GM23338 (cell line): ENCODE results near the gene FTL. TPM values are rescaled to one million over a fixed set of nuclear protein-coding genes. Genes with fewer than 3 reads are reported as not detected.
A peak's percentile ranks its signal among the peaks of the same experiment; 100 is the strongest.

Experiments used
- ATAC-seq: fragments of 200-7000 bp; cut with Tn5 transposase; 3 replicates; pipeline ENCODE4 v1.9.1; 2020
- DNase-seq: peaks from one replicate; pipeline ENCODE4 v3.0.0-alpha.2; 2015; ENCODE audit warnings: low spot score
- H2AFZ ChIP-seq: fragments of 200-600 bp; sonication (generic); 2 replicates; pipeline ENCODE4 v1.8.0; 2016; ENCODE audit warnings: antibody characterized with exemption, mild to moderate bottlenecking, moderate library complexity
- H3F3A ChIP-seq: fragments of 200-600 bp; sonication (generic); replicated peaks from 2 replicates; pipeline ENCODE4 v1.8.0; 2017; ENCODE audit warnings: antibody characterized with exemption, mixed run types, low read depth
- H3K27ac ChIP-seq: fragments of 200-600 bp; sonication (generic); 2 replicates; pipeline ENCODE4 v1.6.1; 2016; ENCODE audit warnings: low read depth
- H3K27me3 ChIP-seq: fragments of 200-600 bp; sonication (generic); 2 replicates; pipeline ENCODE4 v1.8.0; 2016; ENCODE audit warnings: mild to moderate bottlenecking, mixed run types, moderate library complexity; ENCODE audit not compliant: insufficient read depth
- H3K36me3 ChIP-seq: fragments of 200-600 bp; sonication (generic); 2 replicates; pipeline ENCODE4 v1.8.0; 2016; ENCODE audit warnings: mild to moderate bottlenecking; ENCODE audit not compliant: insufficient read depth
- H3K4me1 ChIP-seq: fragments of 200-600 bp; sonication (generic); 2 replicates; pipeline ENCODE4 v1.8.0; 2016; ENCODE audit warnings: mild to moderate bottlenecking, moderate library complexity; ENCODE audit not compliant: insufficient read depth
- H3K4me2 ChIP-seq: fragments of 200-600 bp; sonication (generic); 2 replicates; pipeline ENCODE4 v1.7.1; 2017; ENCODE audit warnings: mixed run types
- H3K4me3 ChIP-seq: fragments of 200-600 bp; sonication (generic); 2 replicates; pipeline ENCODE4 v1.6.1; 2016; ENCODE audit warnings: mixed run types
- H3K79me2 ChIP-seq: fragments of 200-600 bp; sonication (generic); replicated peaks from 2 replicates; pipeline ENCODE4 v1.8.0; 2017; ENCODE audit warnings: mild to moderate bottlenecking; ENCODE audit not compliant: insufficient read depth
- H3K9me2 ChIP-seq: fragments of 200-600 bp; sonication (generic); 2 replicates; pipeline ENCODE4 v1.8.0; 2017; ENCODE audit not compliant: insufficient read depth
- H4K20me1 ChIP-seq: fragments of 200-600 bp; sonication (generic); replicated peaks from 2 replicates; pipeline ENCODE4 v1.8.0; 2017; ENCODE audit warnings: mild to moderate bottlenecking; ENCODE audit not compliant: insufficient read depth
- H3K27ac Mint-ChIP-seq: 2 replicates; pipeline ENCODE4 v1.8.0; 2020; ENCODE audit warnings: inconsistent platforms, mild to moderate bottlenecking, moderate library complexity, mixed read lengths
- H3K27me3 Mint-ChIP-seq: 3 replicates; pipeline ENCODE4 v1.8.0; 2022; ENCODE audit warnings: low read depth, mild to moderate bottlenecking, moderate library complexity, mixed read lengths, inconsistent platforms; ENCODE audit not compliant: insufficient read depth, poor library complexity
- H3K36me3 Mint-ChIP-seq: 3 replicates; pipeline ENCODE4 v1.8.0; 2021; ENCODE audit warnings: low read depth, mild to moderate bottlenecking, inconsistent platforms, moderate library complexity, mixed read lengths
- H3K4me1 Mint-ChIP-seq: 3 replicates; pipeline ENCODE4 v1.8.0; 2020; ENCODE audit warnings: mild to moderate bottlenecking, inconsistent platforms, mixed read lengths
- H3K4me3 Mint-ChIP-seq: 3 replicates; pipeline ENCODE4 v1.8.0; 2021; ENCODE audit warnings: moderate library complexity, mild to moderate bottlenecking, inconsistent platforms, mixed read lengths
- H3K9me3 Mint-ChIP-seq: 3 replicates; pipeline ENCODE4 v1.8.0; 2020; ENCODE audit warnings: moderate library complexity, mild to moderate bottlenecking, inconsistent platforms, mixed read lengths
- CREB1 ChIP-seq: fragments of 250-450 bp; sonication (Bioruptor Pico); IDR thresholded peaks from 2 replicates; pipeline ENCODE4 v1.5.0; 2020; ENCODE audit warnings: low read depth, mild to moderate bottlenecking, moderate library complexity
- EZH2 ChIP-seq: fragments of 200-600 bp; sonication (generic); IDR thresholded peaks from one replicate; pipeline ENCODE4 v1.8.0; 2017; ENCODE audit warnings: antibody characterized with exemption, mild to moderate bottlenecking, low read depth; ENCODE audit not compliant: unreplicated experiment
- JUNB ChIP-seq: IDR thresholded peaks from one replicate; pipeline ENCODE4 v1.6.1; 2016; ENCODE audit warnings: antibody characterized with exemption; ENCODE audit not compliant: unreplicated experiment
- NANOG ChIP-seq: IDR thresholded peaks from 2 replicates; pipeline ENCODE4 v1.6.1; 2016; ENCODE audit warnings: antibody characterized with exemption, borderline replicate concordance
- POLR2AphosphoS5 ChIP-seq: IDR thresholded peaks from 2 replicates; pipeline ENCODE4 v1.6.1; 2016; ENCODE audit warnings: antibody characterized with exemption, low read depth
- STAT1 ChIP-seq: IDR thresholded peaks from one replicate; pipeline ENCODE4 v1.6.1; 2016; ENCODE audit warnings: antibody characterized with exemption; ENCODE audit not compliant: unreplicated experiment
- ZNF114 ChIP-seq: fragments of 250-450 bp; sonication (Bioruptor Pico); IDR thresholded peaks from 2 replicates; pipeline ENCODE4 v1.5.0; 2020; ENCODE audit warnings: mild to moderate bottlenecking, moderate library complexity
- ZNF331 ChIP-seq: fragments of 250-450 bp; sonication (Bioruptor Pico); IDR thresholded peaks from 2 replicates; pipeline ENCODE4 v1.5.0; 2020; ENCODE audit warnings: low read depth, mild to moderate bottlenecking, moderate library complexity
- polyA plus RNA-seq: library from polyadenylated mRNA; unstranded; fragments of >200 nt; fragmentation: Nextera tagmentation; extraction: Ambion mirVana; gene quantifications from 2 replicates; pipeline ENCODE4 v1.2.1, GENCODE V29; 2016
- total RNA-seq: library from RNA; depleted of rRNA; stranded (reverse); fragments of >200 nt; shearing (Covaris generic); gene quantifications from 2 replicates; pipeline ENCODE4 v1.2.3, GENCODE V29; 2014
- TF ChIP-seq, protein P1 (sequence below): IDR thresholded peaks from 2 replicates; pipeline ENCODE4 v1.6.1; 2016; ENCODE audit warnings: antibody characterized with exemption
- TF ChIP-seq, protein P2 (sequence below), 2 experiments: fragments of 200-600 bp in 1 of 2; sonication (generic) in 1 of 2; conservative IDR thresholded peaks; 2 replicates each; pipeline versions ENCODE4 v1.5.1 to v1.6.1; 2016 to 2017; ENCODE audit warnings: antibody characterized with exemption in 2 of 2, low read depth in 2 of 2, mild to moderate bottlenecking in 2 of 2, moderate library complexity in 1 of 2

The FTL gene
- total and polyA plus RNA-seq, 2 experiments from 2014 or later: 2,064 to 5,436 TPM

DNA sequence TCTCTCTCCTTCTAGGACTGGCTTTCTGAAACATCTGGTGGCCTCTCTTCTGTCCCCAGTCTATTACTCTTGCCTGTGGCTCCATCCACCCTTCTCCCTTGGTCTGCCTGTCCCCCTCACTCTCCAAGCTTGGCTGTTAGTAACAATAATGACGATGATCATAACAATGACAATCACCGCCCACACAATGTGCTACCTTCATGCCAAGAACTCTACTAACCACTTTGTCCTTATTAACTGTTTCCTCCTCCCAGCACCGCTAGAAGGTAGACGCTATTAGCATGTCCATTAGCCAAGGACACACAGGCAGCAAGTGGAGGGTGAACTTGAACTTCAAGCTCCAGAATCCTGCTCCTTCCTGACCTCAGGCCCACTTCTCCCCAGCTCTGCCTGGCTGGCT lies 25.3 kb downstream of the FTL start:
- no peak overlapping the region for H3K27ac ChIP-seq
- no peak overlapping the region; the same call in 2 of the 3 replicates for H3K4me3 Mint-ChIP-seq
- H3K4me3 ChIP-seq: no peak overlapping the region
- H3K36me3 Mint-ChIP-seq: peaks cover 42% of the 10 kb centered on the region
- H3K27ac Mint-ChIP-seq: no peak overlapping the region
- H3K27me3 Mint-ChIP-seq: peaks cover 14% of the 10 kb centered on the region
- peaks cover 31% of the 10 kb centered on the region for H3K79me2 ChIP-seq
- DNase-seq: no peak
- no peak overlapping the region for H3K4me2 ChIP-seq
- H3K4me1 Mint-ChIP-seq: peaks cover 24% of the 10 kb centered on the region
- peaks cover 6% of the 10 kb centered on the region for H4K20me1 ChIP-seq
- H3K27me3 ChIP-seq: no peaks in the 10 kb centered on the region
- peaks cover 13% of the 10 kb centered on the region; the same call in 1 of the 2 replicates for H3K4me1 ChIP-seq
- H3K9me2 ChIP-seq: no peaks in the 10 kb centered on the region
- TF ChIP-seq, protein P1, sequence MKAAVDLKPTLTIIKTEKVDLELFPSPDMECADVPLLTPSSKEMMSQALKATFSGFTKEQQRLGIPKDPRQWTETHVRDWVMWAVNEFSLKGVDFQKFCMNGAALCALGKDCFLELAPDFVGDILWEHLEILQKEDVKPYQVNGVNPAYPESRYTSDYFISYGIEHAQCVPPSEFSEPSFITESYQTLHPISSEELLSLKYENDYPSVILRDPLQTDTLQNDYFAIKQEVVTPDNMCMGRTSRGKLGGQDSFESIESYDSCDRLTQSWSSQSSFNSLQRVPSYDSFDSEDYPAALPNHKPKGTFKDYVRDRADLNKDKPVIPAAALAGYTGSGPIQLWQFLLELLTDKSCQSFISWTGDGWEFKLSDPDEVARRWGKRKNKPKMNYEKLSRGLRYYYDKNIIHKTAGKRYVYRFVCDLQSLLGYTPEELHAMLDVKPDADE: no peak
- no peak for TF ChIP-seq JUNB
- no peak for TF ChIP-seq ZNF331 (CRISPR knock-in tag)
- TF ChIP-seq, protein P2, sequence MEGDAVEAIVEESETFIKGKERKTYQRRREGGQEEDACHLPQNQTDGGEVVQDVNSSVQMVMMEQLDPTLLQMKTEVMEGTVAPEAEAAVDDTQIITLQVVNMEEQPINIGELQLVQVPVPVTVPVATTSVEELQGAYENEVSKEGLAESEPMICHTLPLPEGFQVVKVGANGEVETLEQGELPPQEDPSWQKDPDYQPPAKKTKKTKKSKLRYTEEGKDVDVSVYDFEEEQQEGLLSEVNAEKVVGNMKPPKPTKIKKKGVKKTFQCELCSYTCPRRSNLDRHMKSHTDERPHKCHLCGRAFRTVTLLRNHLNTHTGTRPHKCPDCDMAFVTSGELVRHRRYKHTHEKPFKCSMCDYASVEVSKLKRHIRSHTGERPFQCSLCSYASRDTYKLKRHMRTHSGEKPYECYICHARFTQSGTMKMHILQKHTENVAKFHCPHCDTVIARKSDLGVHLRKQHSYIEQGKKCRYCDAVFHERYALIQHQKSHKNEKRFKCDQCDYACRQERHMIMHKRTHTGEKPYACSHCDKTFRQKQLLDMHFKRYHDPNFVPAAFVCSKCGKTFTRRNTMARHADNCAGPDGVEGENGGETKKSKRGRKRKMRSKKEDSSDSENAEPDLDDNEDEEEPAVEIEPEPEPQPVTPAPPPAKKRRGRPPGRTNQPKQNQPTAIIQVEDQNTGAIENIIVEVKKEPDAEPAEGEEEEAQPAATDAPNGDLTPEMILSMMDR (conservative IDR thresholded peaks at IDR 0.05; ENCODE audit: low read depth in 2 of 2): no peak
- TF ChIP-seq EZH2: no peak
- no peak for TF ChIP-seq STAT1
- TF ChIP-seq ZNF114 (CRISPR knock-in tag): no peak
- no peak for TF ChIP-seq CREB1 (CRISPR knock-in tag)
- 0 out of 2 replicates have a peak, but pooled peaks cover 3% of the 10 kb centered on the region for H3F3A ChIP-seq
- H2AFZ ChIP-seq: no peak overlapping the region
- no peaks in the 10 kb centered on the region for H3K9me3 Mint-ChIP-seq
- ATAC-seq: no peak
- H3K36me3 ChIP-seq: peaks cover 6% of the 10 kb centered on the region

DNA sequence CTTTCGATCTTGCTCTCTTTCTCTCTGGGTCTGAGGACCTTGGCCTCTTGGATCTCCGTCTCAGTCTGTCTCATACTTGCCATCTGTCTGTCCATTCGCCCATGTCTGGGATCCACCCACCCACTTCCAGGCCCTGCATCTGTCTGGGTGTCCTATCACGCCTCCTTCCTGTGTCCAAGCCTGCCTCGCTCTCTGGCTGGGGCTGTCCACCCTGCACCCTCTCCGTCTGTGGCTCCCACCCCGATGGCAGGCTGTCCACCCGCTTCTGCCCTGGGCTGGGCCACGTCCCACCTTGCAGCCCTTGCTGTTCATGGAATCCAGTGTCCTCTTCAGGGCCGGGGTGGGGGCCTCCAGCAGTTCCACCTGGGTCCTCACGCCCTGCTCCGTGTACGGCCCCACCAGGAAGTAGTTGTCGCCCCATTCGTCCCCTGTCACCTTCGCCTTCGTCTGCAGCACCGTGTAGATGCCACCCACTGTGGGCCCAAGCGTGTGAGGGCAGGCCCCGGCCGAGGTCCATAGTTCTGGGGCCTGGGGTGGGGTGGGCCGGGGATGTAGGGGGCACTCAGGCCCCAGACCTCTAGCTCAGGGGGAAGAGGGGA lies 26.0 kb downstream of the FTL start:
- H4K20me1 ChIP-seq: peaks cover 6% of the 10 kb centered on the region
- 0 out of 2 replicates have a peak, but pooled peaks cover 3% of the 10 kb centered on the region for H3F3A ChIP-seq
- peaks cover 36% of the 10 kb centered on the region for H3K36me3 Mint-ChIP-seq
- H3K36me3 ChIP-seq: peaks cover 6% of the 10 kb centered on the region
- H3K27me3 Mint-ChIP-seq: peaks cover 14% of the 10 kb centered on the region
- no peak overlapping the region for H3K4me3 ChIP-seq
- H3K27ac ChIP-seq: no peak overlapping the region
- H3K4me3 Mint-ChIP-seq: peak overlapping the region; percentile 42; the same call in 1 of the 3 replicates
- H3K79me2 ChIP-seq: peaks cover 38% of the 10 kb centered on the region
- no peak for ATAC-seq
- H3K4me2 ChIP-seq: 0 out of 2 replicates have a peak overlapping the region, but pooled peaks have one; percentile 98
- H3K27ac Mint-ChIP-seq: no peak overlapping the region; the same call in 1 of the 2 replicates
- H3K4me1 ChIP-seq: peaks cover 13% of the 10 kb centered on the region; the same call in 1 of the 2 replicates
- no peak overlapping the region for H2AFZ ChIP-seq
- H3K4me1 Mint-ChIP-seq: peaks cover 24% of the 10 kb centered on the region
- no peak for DNase-seq
- H3K9me3 Mint-ChIP-seq: no peaks in the 10 kb centered on the region
- H3K9me2 ChIP-seq: no peaks in the 10 kb centered on the region
- H3K27me3 ChIP-seq: no peaks in the 10 kb centered on the region
- TF ChIP-seq, protein P1: no peak
- TF ChIP-seq POLR2AphosphoS5 (no peak), NANOG (no peak), ZNF114 (CRISPR knock-in tag) (no peak), ZNF331 (CRISPR knock-in tag) (no peak), EZH2 (no peak), CREB1 (CRISPR knock-in tag) (no peak), STAT1 (no peak), JUNB (no peak)
